ENCODE data around the gene SYT15. TPM values are rescaled to one million over a fixed set of nuclear protein-coding genes. Genes with fewer than 3 reads are reported as not detected.
"Not testable (repeated sequence)": the region's sequence is repeated elsewhere in the genome, so short reads cannot be mapped to it uniquely, and the experiment has no call there.

Gene SYT15
- total RNA-seq, 1 donor from 2014 or later: 1.4 TPM

- no peak for ATAC-seq
These were observed 21.4 kb upstream of the SYT15 start for GRCh38 chr10:46557319-46558121.

- no peak for ATAC-seq
These were observed 20.9 kb upstream of the SYT15 start for GRCh38 chr10:46558122-46558391.

GRCh38 chr10:46558392-46559185 is 20.3 kb upstream of the SYT15 start:
- ATAC-seq: no peak

GRCh38 chr10:46559231-46559671 is 19.7 kb upstream of the SYT15 start:
- ATAC-seq: no peak

GRCh38 chr10:46560381-46560780 is 18.5 kb upstream of the SYT15 start:
- no peak for ATAC-seq

- ATAC-seq: no peak
These were observed 18.0 kb upstream of the SYT15 start for GRCh38 chr10:46560952-46561351.

GRCh38 chr10:46565591-46566332 is 13.2 kb upstream of the SYT15 start:
- peak; percentile 93 for ATAC-seq

GRCh38 chr10:46567151-46567550 is 11.8 kb upstream of the SYT15 start:
- ATAC-seq: not testable (repeated sequence)

- not testable (repeated sequence) for ATAC-seq
These were observed 8.3 kb upstream of the SYT15 start for GRCh38 chr10:46570655-46571054.

- not testable (repeated sequence) for ATAC-seq
These were observed 6.2 kb upstream of the SYT15 start for GRCh38 chr10:46572765-46573164.

- not testable (repeated sequence) for ATAC-seq
These were observed 5.6 kb upstream of the SYT15 start for GRCh38 chr10:46573314-46573713.

- ATAC-seq: not testable (repeated sequence)
These were observed 5.0 kb upstream of the SYT15 start for GRCh38 chr10:46573884-46574283.

GRCh38 chr10:46577624-46578473 is 1.1 kb upstream of the SYT15 start:
- not testable (repeated sequence) for ATAC-seq

GRCh38 chr10:46579378-46579777 is 450 bp downstream of the SYT15 start:
- ATAC-seq: not testable (repeated sequence)

GRCh38 chr10:46581997-46582396 is 3.1 kb downstream of the SYT15 start:
- not testable (repeated sequence) for ATAC-seq

- peak; percentile 71 for ATAC-seq
These were observed 3.6 kb downstream of the SYT15 start for GRCh38 chr10:46582568-46582967.

GRCh38 chr10:46584196-46584595 is 5.3 kb downstream of the SYT15 start:
- not testable (repeated sequence) for ATAC-seq

- ATAC-seq: peak; percentile 28
These were observed 6.3 kb downstream of the SYT15 start for GRCh38 chr10:46585246-46585645.

GRCh38 chr10:46587546-46587945 is 8.6 kb downstream of the SYT15 start:
- not testable (repeated sequence) for ATAC-seq

GRCh38 chr10:46588221-46588620 is 9.3 kb downstream of the SYT15 start:
- peak; percentile 18 for ATAC-seq

- ATAC-seq: not testable (repeated sequence)
These were observed 10.7 kb downstream of the SYT15 start for GRCh38 chr10:46589589-46589988.

GRCh38 chr10:46591053-46591452 is 12.1 kb downstream of the SYT15 start:
- not testable (repeated sequence) for ATAC-seq
